GM12878 (cell line): ENCODE results near the gene UBE2F. TPM values are rescaled to one million over a fixed set of nuclear protein-coding genes. Genes with fewer than 3 reads are reported as not detected.

Source experiments
- ASH2L ChIP-seq: fragments of 300-600, 200-600 bp; sonication (generic); IDR thresholded peaks from 2 replicates; pipeline ENCODE4 v1.6.1; 2017; ENCODE audit warnings: low read depth, mild to moderate bottlenecking, borderline replicate concordance
- BMI1 ChIP-seq: fragments of 450-650 bp; IDR thresholded peaks from 2 replicates; pipeline ENCODE4 v1.6.1; 2016; ENCODE audit warnings: mild to moderate bottlenecking, moderate library complexity, borderline replicate concordance
- CBX5 ChIP-seq: sonication (generic); IDR thresholded peaks from 2 replicates; pipeline ENCODE4 v1.6.1; 2016; ENCODE audit warnings: low read depth, moderate library complexity, mild to moderate bottlenecking, inconsistent platforms
- CREM ChIP-seq: IDR thresholded peaks from 2 replicates; pipeline ENCODE4 v1.6.1; 2014; ENCODE audit warnings: antibody characterized with exemption, low read depth
- HSF1 ChIP-seq: fragments of 150-350 bp; IDR thresholded peaks from 2 replicates; pipeline ENCODE4 v1.6.1; 2014; ENCODE audit warnings: mild to moderate bottlenecking, low read depth, low read length
- MTA2 ChIP-seq: fragments of 450-650 bp; IDR thresholded peaks from 2 replicates; pipeline ENCODE4 v1.6.1; 2016; ENCODE audit warnings: low read depth, mild to moderate bottlenecking, moderate library complexity
- NFIC ChIP-seq: IDR thresholded peaks from 2 replicates; pipeline ENCODE4 v1.6.1; 2012; ENCODE audit warnings: low read depth, mild to moderate bottlenecking, inconsistent platforms, low read length, moderate library complexity
- NR2C2 ChIP-seq: IDR thresholded peaks from 2 replicates; pipeline ENCODE4 v1.6.1; 2011; ENCODE audit warnings: borderline replicate concordance, low read depth; ENCODE audit not compliant: control insufficient read depth, insufficient read length
- PML ChIP-seq: IDR thresholded peaks from 2 replicates; pipeline ENCODE4 v1.6.1; 2012; ENCODE audit warnings: low read length, inconsistent platforms
- SIN3A ChIP-seq: IDR thresholded peaks from 2 replicates; pipeline ENCODE4 v1.6.1; 2012; ENCODE audit warnings: low read depth, low read length, improper control_type of control experiment
- SIX5 ChIP-seq: IDR thresholded peaks from 2 replicates; pipeline ENCODE4 v1.6.1; 2011; ENCODE audit warnings: mild to moderate bottlenecking, low read depth, low read length, moderate library complexity; ENCODE audit not compliant: severe bottlenecking
- SMC3 ChIP-seq: IDR thresholded peaks from 2 replicates; pipeline ENCODE4 v1.6.1; 2011; ENCODE audit warnings: low read length, improper control_type of control experiment, borderline replicate concordance
- SPI1 ChIP-seq: IDR thresholded peaks from 2 replicates; pipeline ENCODE4 v1.6.1; 2011; ENCODE audit warnings: low read depth, mild to moderate bottlenecking, low read length, moderate library complexity, borderline replicate concordance; ENCODE audit not compliant: insufficient read depth
- SRF ChIP-seq, 2 experiments: IDR thresholded peaks; 2 replicates each; pipeline ENCODE4 v1.6.1; 2011; ENCODE audit warnings: low read depth in 2 of 2, low read length in 2 of 2, mild to moderate bottlenecking in 1 of 2, moderate library complexity in 1 of 2
- ZNF24 ChIP-seq: fragments of 450-650 bp; IDR thresholded peaks from 2 replicates; pipeline ENCODE4 v1.6.1; 2017; ENCODE audit warnings: antibody characterized with exemption, mild to moderate bottlenecking
- polyA plus RNA-seq, 11 experiments: library from polyadenylated mRNA; depleted of rRNA in 4 of 11; unstranded in 6 of 11; stranded (reverse) in 5 of 11; fragments of >200 nt; fragmentation: Nextera tagmentation in 4 of 11; fragmentation: Illumina TruSeq in 1 of 11; extraction: Ambion mirVana in 4 of 11; extraction: Trizol in 1 of 11; gene quantifications; 1 replicate in 1 of 11; 2 replicates in 10 of 11; pipeline versions ENCODE4 v1.2.1 to v1.2.3, GENCODE V29; 2011 to 2016; ENCODE audit warnings: inconsistent platforms in 2 of 11, missing spikeins in 2 of 11, low read depth in 1 of 11
- total RNA-seq, 4 experiments: library from RNA; depleted of rRNA in 3 of 4; stranded (reverse); fragments of >200 nt in 3 of 4; fragmentation: Illumina TruSeq in 1 of 4; extraction: Trizol in 1 of 4; gene quantifications; 2 replicates each; pipeline versions ENCODE4 v1.2.1 to v1.2.3, GENCODE V29; 2013 to 2021
- TF ChIP-seq, protein P1 (sequence below): fragments of 450-650 bp; IDR thresholded peaks from 2 replicates; pipeline ENCODE4 v1.6.1; 2016; ENCODE audit warnings: mild to moderate bottlenecking
- TF ChIP-seq, protein P2 (sequence below): fragments of 450-650 bp; IDR thresholded peaks from 2 replicates; pipeline ENCODE4 v1.6.1; 2016; ENCODE audit warnings: mild to moderate bottlenecking
- TF ChIP-seq, protein P3 (sequence below): IDR thresholded peaks from 2 replicates; pipeline ENCODE4 v1.6.1; 2011; ENCODE audit warnings: mild to moderate bottlenecking, low read depth, low read length, moderate library complexity; ENCODE audit not compliant: insufficient replicate concordance
- TF ChIP-seq, protein P4 (sequence below): fragments of 450-650 bp; IDR thresholded peaks from 2 replicates; pipeline ENCODE4 v1.6.1; 2018; ENCODE audit warnings: borderline replicate concordance, mild to moderate bottlenecking; ENCODE audit not compliant: partially characterized antibody
- TF ChIP-seq, protein P5 (sequence below): fragments of 450-650 bp; IDR thresholded peaks from 2 replicates; pipeline ENCODE4 v1.6.1; 2018; ENCODE audit warnings: mild to moderate bottlenecking, low read depth, moderate library complexity; ENCODE audit not compliant: partially characterized antibody

Gene UBE2F
- total and polyA plus RNA-seq, 10 of the 15 experiments (the other 5 are each of a cell fraction or from before 2014, with no cell fraction given), result 12.3 to 64.4 (median 31.5) TPM

DNA sequence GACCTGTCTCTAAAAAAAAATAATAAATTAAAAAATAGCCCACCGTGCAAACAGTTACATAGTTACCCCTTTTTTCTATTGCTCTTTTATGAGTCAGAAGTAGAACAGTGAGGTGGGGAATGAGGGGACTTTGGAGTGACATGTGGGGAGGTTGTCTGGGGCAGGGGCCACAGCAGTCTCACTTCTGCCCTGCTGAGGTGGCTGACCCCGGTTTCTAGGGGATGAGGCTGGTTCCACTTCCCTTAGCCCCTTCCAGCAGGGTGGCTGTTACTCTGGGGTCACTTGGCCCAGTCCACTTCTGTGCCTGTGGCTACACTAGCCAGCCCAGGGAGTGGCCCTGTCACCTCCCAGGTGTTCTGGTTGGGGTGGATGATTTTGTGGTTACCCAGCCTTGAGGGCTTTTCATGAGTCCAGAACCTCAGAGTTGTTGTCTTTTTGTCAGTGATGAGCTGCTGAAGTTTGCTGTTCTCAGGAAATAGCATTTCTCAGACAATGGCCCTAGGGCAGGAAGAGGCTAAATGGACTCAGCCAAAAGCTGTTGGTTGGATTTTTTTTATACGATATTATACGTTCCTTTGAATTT lies 66.0 kb downstream of the UBE2F start (continued):
- TF ChIP-seq HSF1, result no peak
- no peak for TF ChIP-seq SIX5
- TF ChIP-seq, protein P1, sequence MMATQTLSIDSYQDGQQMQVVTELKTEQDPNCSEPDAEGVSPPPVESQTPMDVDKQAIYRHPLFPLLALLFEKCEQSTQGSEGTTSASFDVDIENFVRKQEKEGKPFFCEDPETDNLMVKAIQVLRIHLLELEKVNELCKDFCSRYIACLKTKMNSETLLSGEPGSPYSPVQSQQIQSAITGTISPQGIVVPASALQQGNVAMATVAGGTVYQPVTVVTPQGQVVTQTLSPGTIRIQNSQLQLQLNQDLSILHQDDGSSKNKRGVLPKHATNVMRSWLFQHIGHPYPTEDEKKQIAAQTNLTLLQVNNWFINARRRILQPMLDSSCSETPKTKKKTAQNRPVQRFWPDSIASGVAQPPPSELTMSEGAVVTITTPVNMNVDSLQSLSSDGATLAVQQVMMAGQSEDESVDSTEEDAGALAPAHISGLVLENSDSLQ, result peak; percentile 79
- TF ChIP-seq, protein P2, sequence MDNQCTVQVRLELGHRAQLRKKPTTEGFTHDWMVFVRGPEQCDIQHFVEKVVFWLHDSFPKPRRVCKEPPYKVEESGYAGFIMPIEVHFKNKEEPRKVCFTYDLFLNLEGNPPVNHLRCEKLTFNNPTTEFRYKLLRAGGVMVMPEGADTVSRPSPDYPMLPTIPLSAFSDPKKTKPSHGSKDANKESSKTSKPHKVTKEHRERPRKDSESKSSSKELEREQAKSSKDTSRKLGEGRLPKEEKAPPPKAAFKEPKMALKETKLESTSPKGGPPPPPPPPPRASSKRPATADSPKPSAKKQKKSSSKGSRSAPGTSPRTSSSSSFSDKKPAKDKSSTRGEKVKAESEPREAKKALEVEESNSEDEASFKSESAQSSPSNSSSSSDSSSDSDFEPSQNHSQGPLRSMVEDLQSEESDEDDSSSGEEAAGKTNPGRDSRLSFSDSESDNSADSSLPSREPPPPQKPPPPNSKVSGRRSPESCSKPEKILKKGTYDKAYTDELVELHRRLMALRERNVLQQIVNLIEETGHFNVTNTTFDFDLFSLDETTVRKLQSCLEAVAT, result no peak
- no peak for TF ChIP-seq CBX5
- no peak for TF ChIP-seq SRF (IDR thresholded peaks at IDR 0.05; ENCODE audit: low read depth in 2 of 2, low read length in 2 of 2)
- TF ChIP-seq BMI1, result no peak
- TF ChIP-seq, protein P3, sequence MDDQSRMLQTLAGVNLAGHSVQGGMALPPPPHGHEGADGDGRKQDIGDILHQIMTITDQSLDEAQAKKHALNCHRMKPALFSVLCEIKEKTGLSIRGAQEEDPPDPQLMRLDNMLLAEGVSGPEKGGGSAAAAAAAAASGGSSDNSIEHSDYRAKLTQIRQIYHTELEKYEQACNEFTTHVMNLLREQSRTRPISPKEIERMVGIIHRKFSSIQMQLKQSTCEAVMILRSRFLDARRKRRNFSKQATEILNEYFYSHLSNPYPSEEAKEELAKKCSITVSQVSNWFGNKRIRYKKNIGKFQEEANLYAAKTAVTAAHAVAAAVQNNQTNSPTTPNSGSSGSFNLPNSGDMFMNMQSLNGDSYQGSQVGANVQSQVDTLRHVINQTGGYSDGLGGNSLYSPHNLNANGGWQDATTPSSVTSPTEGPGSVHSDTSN, result peak; percentile 35
- TF ChIP-seq NR2C2, result no peak
- TF ChIP-seq SIN3A, result no peak
- TF ChIP-seq, protein P4, sequence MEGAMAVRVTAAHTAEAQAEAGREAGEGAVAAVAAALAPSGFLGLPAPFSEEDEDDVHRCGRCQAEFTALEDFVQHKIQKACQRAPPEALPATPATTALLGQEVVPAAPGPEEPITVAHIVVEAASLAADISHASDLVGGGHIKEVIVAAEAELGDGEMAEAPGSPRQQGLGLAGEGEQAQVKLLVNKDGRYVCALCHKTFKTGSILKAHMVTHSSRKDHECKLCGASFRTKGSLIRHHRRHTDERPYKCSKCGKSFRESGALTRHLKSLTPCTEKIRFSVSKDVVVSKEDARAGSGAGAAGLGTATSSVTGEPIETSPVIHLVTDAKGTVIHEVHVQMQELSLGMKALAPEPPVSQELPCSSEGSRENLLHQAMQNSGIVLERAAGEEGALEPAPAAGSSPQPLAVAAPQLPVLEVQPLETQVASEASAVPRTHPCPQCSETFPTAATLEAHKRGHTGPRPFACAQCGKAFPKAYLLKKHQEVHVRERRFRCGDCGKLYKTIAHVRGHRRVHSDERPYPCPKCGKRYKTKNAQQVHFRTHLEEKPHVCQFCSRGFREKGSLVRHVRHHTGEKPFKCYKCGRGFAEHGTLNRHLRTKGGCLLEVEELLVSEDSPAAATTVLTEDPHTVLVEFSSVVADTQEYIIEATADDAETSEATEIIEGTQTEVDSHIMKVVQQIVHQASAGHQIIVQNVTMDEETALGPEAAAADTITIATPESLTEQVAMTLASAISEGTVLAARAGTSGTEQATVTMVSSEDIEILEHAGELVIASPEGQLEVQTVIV, result no peak
- TF ChIP-seq CREM, result no peak
- no peak for TF ChIP-seq MTA2
- TF ChIP-seq NFIC, result no peak
- TF ChIP-seq ASH2L, result no peak
- no peak for TF ChIP-seq ZNF24
- no peak for TF ChIP-seq PML
- TF ChIP-seq, protein P5, sequence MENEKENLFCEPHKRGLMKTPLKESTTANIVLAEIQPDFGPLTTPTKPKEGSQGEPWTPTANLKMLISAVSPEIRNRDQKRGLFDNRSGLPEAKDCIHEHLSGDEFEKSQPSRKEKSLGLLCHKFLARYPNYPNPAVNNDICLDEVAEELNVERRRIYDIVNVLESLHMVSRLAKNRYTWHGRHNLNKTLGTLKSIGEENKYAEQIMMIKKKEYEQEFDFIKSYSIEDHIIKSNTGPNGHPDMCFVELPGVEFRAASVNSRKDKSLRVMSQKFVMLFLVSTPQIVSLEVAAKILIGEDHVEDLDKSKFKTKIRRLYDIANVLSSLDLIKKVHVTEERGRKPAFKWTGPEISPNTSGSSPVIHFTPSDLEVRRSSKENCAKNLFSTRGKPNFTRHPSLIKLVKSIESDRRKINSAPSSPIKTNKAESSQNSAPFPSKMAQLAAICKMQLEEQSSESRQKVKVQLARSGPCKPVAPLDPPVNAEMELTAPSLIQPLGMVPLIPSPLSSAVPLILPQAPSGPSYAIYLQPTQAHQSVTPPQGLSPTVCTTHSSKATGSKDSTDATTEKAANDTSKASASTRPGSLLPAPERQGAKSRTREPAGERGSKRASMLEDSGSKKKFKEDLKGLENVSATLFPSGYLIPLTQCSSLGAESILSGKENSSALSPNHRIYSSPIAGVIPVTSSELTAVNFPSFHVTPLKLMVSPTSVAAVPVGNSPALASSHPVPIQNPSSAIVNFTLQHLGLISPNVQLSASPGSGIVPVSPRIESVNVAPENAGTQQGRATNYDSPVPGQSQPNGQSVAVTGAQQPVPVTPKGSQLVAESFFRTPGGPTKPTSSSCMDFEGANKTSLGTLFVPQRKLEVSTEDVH, result no peak
- peak; percentile 79 for TF ChIP-seq SPI1
- no peak for TF ChIP-seq SMC3
